ENCODE data around the gene CRYZL1.

Gene CRYZL1

DNA sequence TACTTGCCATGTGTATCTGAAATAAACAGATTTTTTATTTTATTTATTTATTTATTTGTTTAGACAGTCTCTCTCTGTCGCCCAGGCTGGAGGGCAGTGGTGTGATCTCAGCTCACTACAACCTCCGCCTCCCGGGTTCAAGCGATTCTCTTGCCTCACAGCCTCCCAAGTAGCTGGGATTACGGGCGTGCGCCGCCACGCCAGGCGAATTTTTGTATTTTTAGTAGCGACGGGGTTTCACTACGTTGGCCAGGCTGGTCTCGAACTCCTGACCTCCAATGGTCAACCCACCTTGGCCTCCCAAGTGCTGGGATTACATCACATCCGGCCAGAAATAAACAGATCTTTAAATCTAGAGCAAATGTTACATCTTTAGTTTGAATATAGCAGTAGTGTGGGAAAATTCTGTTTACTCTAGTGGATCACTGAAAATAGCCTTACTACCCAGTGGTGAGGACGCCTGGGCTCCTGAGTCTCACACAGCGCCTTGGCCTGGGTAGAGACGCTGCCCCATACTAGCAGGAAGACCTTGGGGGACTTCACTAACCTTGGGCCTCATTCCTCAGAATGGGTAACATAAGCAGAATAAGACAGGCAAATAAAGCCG lies 100.3 kb downstream of the CRYZL1 start:
- DNase-seq (ENCODE audit: low spot score): peak; percentile 57

GRCh38 chr21:33540711-33541104 lies 100.8 kb downstream of the CRYZL1 start:
- DNase-seq (ENCODE audit: low spot score): peak; percentile 36

DNA sequence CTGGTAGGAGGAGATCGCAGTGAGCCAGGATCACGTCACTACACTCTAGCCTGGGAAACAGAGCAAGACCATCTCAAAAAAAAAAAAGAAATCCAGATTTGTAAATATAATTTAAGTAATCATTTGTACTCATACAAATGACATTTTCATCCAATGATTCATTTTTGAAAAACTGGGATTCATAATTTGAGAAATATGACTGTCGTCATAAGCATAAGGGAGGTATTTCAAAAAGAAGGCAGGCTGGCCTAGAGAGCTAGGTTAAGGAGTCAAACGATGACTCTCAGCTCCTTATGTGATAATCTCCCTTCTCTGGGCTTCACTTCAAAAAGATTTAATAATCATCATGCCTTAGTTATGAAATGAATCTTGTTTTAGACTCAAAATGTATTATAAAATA lies 101.9 kb downstream of the CRYZL1 start:
- no peak for DNase-seq (ENCODE audit: low spot score)
